Sigmoid colon (tissue), 3 donors: Measurements from ENCODE around the gene LYSMD4.

Experiments used
- POLR2A ChIP-seq, 2 donors: fragments of 450-650 bp; IDR thresholded peaks; one replicate each; pipeline ENCODE4 v1.6.1; 2016; ENCODE audit warnings: antibody characterized with exemption in 2 of 2, mild to moderate bottlenecking in 2 of 2, moderate library complexity in 2 of 2
- TF ChIP-seq, protein P1 (sequence below), 4 experiments: fragments of 450-650 bp in 3 of 4; fragments of 200-600 bp in 1 of 4; IDR thresholded peaks; one replicate each; pipeline ENCODE4 v1.5.1; 2016 to 2019; ENCODE audit warnings: antibody characterized with exemption in 4 of 4, mild to moderate bottlenecking in 3 of 4, moderate library complexity in 2 of 4

DNA sequence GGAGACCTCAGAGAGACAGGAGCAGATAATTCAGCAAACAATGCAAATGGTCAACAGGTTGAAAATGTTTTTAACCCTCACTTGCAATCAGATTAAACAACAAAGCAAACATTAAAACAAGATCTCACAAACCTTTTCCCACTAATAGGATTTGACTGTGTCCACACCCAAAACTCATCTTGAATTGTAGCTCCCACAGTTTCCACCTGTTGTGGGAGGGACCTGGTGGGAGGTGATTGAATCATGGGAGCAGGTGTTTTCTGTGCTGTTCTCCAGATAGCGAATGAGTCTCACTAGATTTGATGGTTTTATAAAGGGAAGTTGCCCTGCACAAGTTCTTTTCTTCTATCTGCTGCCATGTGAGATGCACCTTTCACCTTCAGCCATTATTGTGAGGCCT lies 1.3 kb upstream of the LYSMD4 start:
- TF ChIP-seq, protein P1, sequence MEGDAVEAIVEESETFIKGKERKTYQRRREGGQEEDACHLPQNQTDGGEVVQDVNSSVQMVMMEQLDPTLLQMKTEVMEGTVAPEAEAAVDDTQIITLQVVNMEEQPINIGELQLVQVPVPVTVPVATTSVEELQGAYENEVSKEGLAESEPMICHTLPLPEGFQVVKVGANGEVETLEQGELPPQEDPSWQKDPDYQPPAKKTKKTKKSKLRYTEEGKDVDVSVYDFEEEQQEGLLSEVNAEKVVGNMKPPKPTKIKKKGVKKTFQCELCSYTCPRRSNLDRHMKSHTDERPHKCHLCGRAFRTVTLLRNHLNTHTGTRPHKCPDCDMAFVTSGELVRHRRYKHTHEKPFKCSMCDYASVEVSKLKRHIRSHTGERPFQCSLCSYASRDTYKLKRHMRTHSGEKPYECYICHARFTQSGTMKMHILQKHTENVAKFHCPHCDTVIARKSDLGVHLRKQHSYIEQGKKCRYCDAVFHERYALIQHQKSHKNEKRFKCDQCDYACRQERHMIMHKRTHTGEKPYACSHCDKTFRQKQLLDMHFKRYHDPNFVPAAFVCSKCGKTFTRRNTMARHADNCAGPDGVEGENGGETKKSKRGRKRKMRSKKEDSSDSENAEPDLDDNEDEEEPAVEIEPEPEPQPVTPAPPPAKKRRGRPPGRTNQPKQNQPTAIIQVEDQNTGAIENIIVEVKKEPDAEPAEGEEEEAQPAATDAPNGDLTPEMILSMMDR (IDR thresholded peaks at IDR 0.05) = no peak
- no peak for TF ChIP-seq POLR2A (IDR thresholded peaks at IDR 0.05)
